RWPE1 (cell line): ENCODE data around the gene PLEKHB1.
"Not testable (repeated sequence)": the region's sequence is repeated elsewhere in the genome, so short reads cannot be mapped to it uniquely, and the experiment has no call there.

ENCODE experiments used
- CTCF ChIA-PET: fragments of 350-600 bp; sonication (Branson Sonifier 250); formaldehyde crosslinking; extraction: SDS; loops from one replicate; lab custom pipeline; 2021; lab: Yijun Ruan, JAX
- POLR2A ChIA-PET: fragments of 400-600 bp; formaldehyde crosslinking; extraction: SDS; loops from one replicate; lab custom pipeline; 2020; ENCODE audit warnings: antibody characterized with exemption; ENCODE audit not compliant: low non-redundant PET; lab: Yijun Ruan, JAX
- DNase-seq: peaks from one replicate; pipeline ENCODE4 v3.0.0; 2012; ENCODE audit warnings: low spot score
- H3K27ac ChIP-seq: fragments of 450-650 bp; 2 replicates; pipeline ENCODE4 v1.5.1; 2017
- CTCF ChIP-seq: fragments of 450-650 bp; conservative IDR thresholded peaks from 2 replicates; pipeline ENCODE4 v1.5.1; 2017; ENCODE audit warnings: low read depth, mild to moderate bottlenecking

Gene PLEKHB1

DNA sequence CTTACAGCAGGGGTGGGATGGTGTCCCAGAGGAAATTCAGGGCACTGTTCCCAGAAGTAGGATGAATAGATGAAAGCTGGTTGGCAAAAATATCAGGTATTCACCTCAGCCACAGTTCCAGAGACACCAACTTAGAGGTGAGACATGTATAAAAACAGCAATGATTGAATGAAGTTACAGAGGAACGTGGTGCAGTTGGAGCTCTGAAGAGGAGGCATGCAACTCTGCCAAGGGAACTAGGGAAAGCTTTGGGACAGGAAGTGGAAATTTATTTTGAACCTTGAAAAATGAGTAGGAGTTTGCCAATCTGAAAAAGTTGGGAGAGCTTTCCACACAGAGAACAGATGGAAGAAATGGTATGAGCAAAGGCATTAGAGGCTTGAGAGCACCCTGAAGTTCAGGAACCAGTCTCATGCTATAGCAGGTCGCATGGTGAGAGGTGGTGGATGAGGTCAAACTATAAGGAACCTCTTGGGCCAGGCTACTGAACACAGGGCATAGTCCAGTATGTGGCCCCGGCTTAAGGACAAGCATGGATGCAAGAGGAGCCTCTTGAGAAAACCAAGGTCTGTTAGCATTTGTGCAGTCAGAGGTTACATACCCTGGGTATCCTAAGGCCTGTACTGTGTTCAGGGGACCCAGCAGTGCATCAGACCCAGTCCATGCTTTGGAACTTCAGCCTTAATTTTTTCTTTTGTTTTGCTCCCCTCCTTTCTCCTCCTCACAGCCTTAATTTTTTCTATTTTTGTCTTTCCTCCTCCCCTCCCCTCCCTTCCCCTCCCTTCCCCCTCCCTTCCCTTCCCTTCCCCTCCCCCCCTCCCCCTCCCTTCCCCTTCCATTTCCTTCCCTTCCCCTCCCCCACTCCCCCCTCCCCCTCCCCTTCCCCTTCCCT lies 17.5 kb downstream of the PLEKHB1 start:
- no peak for DNase-seq
- no peak overlapping the region for H3K27ac ChIP-seq
- ChIA-PET CTCF (interaction anchor here (0.6 to 1.0 kb wide), 2 partner anchors 30 to 184 kb away, joined by 3 to 4 read pairs; no protein-coding TSS in a partner anchor), POLR2A (no interaction called here)
- no peak for TF ChIP-seq CTCF

- H3K27ac ChIP-seq: no peak overlapping the region
- POLR2A ChIA-PET: interaction anchor here (0.6 kb wide), 1 partner anchor 20 kb away, joined by 3 read pairs; no protein-coding TSS in a partner anchor
Observed at GRCh38 chr11:73664877-73665276, 18.5 kb downstream of the PLEKHB1 start.

GRCh38 chr11:73667891-73668290 lies 21.5 kb downstream of the PLEKHB1 start:
- POLR2A ChIA-PET: no interaction called here
- CTCF ChIA-PET: interaction anchor here (0.7 kb wide), 1 partner anchor 157 kb away, joined by 5 read pairs; no protein-coding TSS in a partner anchor
- TF ChIP-seq CTCF: no peak
- DNase-seq: no peak
- no peak overlapping the region for H3K27ac ChIP-seq

More at GRCh38 chr11:73664877-73665276, 18.5 kb downstream of the PLEKHB1 start:
- CTCF ChIA-PET: no interaction called here
- no peak for DNase-seq
- no peak for TF ChIP-seq CTCF

- no peak for TF ChIP-seq CTCF
- no peak overlapping the region for H3K27ac ChIP-seq
- ChIA-PET POLR2A (no interaction called here), CTCF (interaction anchor here (0.7 to 1.1 kb wide), 3 partner anchors 10 to 320 kb away, joined by 3 to 4 read pairs (median 3); no protein-coding TSS in a partner anchor)
- no peak for DNase-seq
Observed at GRCh38 chr11:73670808-73671207, 24.4 kb downstream of the PLEKHB1 start.

- ChIA-PET CTCF (interaction anchor here (0.7 to 0.9 kb wide), 2 partner anchors 10 to 193 kb away, joined by 4 to 5 read pairs; no protein-coding TSS in a partner anchor), POLR2A (no interaction called here)
- no peak for TF ChIP-seq CTCF
- no peak overlapping the region for H3K27ac ChIP-seq
- no peak for DNase-seq
Observed at GRCh38 chr11:73671701-73672100, 25.3 kb downstream of the PLEKHB1 start.

GRCh38 chr11:73676552-73676951 lies 30.2 kb downstream of the PLEKHB1 start:
- DNase-seq, H3K27ac ChIP-seq, POLR2A ChIA-PET, CTCF ChIA-PET: not testable (repeated sequence)

GRCh38 chr11:73680687-73681086 lies 34.3 kb downstream of the PLEKHB1 start:
- no peak overlapping the region for H3K27ac ChIP-seq
- no peak for TF ChIP-seq CTCF
- POLR2A ChIA-PET: no interaction called here
- CTCF ChIA-PET: no interaction called here
- no peak for DNase-seq
